Stimulated activated CD8-positive, alpha-beta memory T cell treated with anti-CD3 and anti-CD28 coated beads, Interleukin-7, amount 100 ng/mL, for 4 hours (primary cell): Measurements from ENCODE around the gene GPS1.

Experiments used
- DNase-seq, 2 donors: peaks; one replicate each; pipeline ENCODE4 v3.0.0-alpha.2; 2020; ENCODE audit warnings: low read depth in 2 of 2

The GPS1 gene

DNA sequence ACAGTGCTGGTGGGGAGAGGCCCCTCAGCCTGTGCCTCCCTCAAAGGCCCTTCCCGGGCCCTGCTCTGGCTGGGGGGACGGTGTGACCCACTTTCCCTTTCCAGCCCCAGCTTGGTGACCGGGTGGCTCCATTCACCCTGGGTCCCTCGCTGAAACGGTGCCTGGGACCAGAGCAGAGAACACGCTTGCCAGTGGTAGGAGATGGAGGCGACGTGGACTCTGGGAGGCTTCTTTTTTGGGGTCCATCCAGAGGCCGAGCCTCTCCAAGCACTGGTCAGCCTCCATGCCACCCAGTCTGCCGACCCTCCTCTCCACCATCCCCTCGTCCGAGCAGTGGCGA lies 36.8 kb upstream of the GPS1 start:
- DNase-seq: no peak

DNA sequence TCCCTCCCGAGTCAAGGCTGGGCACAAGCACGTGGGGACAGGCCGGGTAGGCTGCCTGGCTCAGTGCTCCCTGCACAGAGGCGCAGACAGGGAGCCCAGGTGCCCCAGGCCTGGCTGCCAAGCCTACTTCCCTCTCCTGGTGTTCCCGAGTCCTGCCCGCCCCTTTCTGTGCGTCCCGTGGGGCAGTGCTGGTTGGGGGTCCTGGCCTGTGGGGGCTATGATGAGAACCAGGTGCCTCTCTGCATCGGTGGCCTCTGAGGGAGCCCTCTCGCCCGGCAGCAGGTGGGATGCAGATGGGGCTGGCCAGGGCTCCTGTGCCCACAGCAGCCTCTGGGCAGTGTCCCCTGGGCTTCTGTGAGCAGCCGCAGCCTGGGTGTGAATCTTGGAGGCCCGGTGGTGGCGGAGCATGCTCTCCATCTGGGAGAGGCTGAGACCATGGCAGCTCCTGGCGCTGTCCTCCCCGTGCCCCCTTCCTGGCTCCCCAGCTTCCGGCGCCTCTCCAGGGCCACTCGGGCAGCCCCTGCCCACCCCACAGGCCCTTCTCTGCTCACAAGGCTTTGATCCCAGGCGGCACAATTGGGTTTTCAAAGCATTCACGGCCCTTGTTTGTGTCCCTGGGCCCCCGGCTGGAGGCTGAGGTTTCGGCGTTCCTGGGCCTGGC lies 36.3 kb upstream of the GPS1 start:
- no peak for DNase-seq

DNA sequence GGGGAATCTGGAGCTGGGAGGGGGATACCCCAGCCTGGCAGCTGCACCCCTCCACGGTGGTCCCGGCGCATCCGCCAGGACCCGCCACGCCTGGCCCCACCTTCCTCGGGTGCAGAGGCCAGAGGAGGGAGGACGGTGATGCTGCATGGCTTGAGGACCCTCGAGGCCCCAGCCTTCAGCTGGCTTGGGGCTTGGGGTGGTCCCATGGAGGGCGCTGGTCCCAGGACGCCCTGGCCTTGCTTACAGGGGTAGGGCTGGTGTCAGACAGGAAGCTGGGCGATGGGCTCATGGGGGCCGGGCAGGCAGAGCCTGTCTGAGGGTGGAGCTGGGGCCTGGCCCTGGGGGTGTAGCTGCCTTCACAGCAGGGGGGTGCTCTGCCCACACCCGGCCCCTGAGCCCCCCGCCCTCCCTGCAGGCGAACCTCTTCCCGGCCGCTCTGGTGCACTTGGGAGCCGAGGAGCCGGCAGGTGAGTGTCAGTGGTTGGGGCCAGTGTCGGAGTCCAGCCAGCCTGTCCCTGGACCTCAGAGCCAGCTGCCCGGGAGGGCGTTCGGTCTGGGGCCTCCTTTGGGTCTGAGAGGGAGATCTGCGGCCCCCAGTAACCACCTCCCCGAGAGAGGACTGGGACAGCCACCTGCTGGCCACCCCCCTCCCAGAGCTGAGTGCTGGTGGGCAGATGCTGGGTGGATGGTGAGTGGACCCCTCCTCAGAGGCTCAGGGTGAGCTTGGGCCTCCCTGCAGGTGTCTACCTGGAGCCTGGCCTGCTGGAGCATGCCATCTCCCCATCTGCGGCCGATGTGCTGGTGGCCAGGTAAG lies 35.4 kb upstream of the GPS1 start:
- no peak for DNase-seq

DNA sequence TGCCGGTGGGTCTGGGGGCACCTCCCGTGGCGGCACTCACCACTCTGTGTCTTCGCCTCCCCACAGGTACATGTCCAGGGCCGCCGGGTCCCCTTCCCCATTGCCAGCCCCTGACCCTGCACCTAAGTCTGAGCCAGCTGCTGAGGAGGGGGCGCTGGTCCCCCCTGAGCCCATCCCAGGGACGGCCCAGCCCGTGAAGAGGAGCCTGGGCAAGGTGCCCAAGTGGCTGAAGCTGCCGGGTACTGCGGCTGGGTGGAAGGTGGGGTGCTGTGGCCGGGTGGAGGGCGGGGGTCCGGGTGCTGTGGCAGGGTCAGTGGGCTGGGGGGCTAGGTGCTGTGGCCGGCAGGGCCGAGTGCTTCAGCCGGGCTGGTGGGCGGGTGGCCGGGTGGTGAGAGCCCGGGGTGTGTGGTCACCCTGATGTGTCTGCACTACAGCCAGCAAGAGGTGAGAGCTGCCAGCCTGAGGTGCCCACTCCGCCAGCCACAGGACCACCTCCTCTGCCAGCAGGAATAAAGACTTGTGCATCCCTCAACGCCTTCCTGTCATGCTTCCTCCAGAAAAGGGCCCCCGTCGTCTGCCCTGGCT lies 34.7 kb upstream of the GPS1 start:
- no peak for DNase-seq

DNA sequence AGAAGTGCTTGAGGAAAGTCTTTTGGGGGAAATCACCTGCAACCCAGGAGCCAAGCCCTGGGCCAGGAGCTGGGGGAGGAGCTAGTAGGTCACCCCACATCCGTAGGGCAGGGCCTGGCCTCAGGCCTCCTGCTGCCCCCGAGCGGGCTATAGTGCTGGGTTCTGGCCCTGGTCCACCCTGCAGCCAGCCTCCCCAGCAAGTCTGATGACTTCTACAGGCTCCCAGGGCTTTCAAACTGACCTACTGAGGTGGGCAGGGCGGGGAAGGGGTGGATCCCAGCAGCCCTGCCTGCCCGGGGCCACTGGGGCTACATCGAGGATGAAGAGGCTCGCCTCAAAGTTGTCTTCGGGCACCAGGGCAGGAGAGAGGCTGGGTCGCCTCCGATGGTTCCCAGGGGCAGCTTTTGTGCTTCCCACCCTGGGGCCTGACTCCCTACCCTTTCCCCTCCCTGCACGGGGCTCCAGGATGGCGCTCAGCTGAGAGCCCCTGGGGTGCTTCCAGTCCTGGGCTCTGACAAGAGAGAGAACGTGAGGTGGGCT lies 34.0 kb upstream of the GPS1 start:
- DNase-seq: no peak

DNA sequence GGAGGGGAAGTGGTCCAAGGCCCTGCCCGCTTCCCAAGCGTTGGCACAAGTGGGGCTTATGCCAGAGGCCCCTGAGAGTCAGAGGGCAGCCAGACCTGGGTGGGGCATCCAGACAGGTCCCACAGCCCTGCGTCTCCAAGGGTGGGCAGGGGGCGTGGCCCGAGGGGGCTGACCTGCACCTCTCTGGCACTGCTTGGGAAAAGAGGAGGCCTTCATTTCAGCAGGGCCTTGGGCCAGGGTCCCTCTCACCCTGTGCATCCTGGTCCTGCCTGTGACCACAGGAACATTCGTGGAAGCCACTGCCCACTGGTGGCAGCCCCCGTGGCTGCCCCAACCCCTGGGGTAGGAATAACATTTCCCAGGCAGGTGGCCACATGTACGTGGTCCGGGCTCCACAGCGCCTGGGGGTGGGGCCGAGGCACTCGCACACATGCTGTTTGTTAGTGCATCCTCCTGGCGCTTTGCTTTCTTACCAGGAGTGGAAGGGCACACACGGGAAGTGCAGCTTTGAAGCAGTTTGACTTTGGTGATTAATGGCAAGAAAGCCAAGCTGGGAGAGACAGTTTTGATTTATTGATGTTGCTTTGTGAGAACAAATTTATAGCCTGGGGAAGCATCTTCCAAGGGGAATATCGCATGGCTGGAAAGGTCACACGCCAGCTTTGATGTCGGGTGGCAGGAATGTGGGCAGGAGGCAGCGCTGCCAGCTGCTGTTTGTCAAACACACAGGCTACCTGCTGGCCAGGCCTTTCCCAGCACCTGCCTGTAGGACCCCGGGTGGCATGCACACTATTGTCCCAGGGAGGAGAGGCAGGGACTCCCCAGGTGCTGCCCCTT lies 33.3 kb upstream of the GPS1 start:
- no peak for DNase-seq

DNA sequence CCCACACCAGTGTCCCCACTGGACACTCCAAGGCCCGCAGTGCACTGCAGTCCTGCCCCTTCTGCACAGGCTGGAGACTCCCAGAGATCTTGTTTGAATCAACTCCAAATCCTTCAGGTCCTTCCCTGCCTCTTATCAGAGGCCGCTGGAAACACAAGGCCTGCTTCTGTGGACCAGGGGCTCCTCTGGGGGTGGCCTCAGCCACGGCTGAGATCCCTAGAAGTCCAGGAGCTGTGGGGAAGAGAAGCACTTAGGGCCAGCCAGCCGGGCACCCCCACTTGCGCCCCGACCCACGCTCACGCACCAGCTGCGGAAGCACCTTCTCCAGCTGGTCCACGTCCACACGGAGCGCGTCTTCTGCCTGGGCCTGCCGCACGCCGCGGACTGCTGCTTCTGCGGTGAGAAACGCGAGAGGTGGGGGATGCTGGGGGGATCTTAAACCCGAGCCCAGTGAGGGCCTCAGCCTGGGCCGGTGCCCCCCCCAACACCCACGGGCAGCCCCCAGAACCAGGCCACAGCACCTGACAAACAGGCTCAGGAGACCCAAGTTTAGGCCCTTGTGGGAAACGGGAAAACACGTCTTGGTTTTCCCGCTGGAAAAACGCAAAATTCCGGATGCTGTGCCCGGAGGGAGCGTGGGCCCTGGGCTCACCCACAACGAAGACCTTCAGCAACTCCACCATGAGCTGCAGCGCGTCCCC lies 32.6 kb upstream of the GPS1 start:
- DNase-seq: no peak

DNA sequence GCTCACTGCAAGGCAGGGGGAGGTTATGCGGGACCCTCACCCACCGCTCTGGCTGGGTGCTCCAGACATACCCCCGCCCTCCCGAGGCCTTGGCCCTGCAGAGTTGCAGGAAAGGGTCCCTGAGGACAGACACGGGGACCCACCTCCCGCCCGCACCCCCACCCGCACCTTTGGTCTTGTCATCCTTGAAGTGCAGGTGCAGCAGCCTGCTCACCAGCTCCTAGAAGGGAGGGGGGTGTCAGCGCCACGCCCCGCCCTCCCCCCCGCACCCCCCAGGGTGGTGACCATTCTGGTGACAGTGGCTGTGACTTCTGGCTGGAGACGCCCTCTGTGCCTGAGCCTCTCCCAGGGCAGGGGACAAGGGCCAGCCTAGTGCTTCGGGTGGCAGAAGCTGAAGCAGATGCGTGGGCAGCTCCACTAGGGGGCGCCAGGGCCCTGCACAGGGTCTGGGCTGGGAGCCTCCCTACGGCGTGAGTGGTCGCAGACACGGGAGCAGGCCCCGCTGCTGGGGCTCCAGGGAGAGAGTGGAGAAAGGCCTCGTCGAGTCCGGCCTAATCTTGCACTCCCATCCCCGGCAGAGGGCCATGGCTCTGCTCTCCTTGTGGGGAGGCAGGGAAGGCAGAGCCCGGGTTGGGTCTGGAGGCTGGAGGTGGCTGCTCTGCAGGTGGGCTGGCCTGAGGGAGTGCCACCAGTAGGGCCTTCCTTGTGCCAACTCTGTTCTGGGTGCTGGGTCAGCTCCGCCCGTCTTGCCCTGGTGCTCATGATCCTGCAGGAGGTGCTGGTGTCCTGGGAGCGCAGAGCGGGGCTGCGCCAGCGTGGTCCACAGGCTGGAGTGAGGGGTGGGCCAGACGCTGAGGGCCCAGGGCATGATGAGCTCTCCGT lies 31.8 kb upstream of the GPS1 start:
- peak in 1 of 2 donors; percentile 50 for DNase-seq

DNA sequence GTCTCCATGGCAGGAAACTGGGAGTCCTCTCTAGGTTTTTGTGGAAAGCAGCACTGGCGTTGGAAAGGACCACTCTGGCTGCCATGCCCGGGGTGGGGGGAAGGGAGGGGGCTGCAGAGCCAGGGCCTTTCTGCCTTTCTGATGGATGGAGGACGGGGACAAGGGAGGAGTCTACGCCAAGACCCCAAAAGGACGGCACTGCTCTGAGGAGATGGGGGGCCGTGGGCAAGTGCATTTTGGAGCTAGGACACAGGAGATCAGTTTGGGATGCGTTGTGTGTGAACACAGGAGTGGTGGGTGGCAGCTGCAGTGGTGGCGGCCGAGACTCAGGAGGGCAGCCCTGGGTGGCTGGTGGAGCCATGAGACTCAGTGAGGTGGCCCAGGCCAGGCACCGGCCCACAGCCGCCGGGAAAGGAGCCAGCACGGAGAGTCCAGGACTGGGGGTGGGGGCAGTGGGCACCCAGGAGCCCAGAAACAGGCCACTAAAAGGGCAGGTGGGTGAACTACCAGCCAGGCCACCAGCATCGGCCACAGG lies 31.1 kb upstream of the GPS1 start:
- DNase-seq: no peak

DNA sequence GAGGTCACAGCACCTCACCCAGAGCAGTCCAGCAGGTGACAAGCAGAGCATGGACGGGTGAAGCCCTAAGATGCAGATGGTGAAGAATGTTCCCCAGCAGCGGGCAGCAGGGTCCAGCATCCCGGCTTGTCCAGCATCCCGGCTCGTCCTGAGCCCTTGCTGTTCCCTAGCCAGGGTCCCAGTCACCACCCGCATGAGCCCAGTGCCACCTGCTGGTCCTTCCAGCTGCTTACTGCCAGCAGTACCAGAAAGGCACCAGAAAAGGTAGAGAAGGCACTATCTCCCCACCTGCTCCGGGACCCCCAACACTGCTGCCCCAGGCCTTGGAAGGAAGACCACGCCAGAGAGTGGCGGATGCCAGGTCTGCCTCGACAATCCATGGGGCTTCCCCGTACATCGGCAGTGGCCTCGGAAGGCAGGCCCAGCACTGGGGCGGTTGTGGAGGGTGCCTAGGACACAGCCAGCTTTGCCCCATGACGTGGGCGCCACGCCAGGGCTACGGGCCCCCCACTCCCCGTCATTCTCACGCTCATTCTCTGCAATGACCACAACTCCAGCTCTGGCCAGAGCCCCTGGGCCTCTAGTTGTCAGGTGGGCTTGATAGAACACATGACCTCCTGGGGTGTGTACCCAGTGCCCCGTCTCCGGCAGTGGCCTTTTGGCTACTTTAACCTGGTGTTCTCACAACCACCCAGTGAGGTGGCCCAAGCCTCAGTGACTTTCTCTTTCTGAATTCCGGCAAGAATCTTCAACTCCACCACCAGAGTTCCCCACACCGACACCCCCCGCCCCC lies 30.4 kb upstream of the GPS1 start:
- DNase-seq: no peak

DNA sequence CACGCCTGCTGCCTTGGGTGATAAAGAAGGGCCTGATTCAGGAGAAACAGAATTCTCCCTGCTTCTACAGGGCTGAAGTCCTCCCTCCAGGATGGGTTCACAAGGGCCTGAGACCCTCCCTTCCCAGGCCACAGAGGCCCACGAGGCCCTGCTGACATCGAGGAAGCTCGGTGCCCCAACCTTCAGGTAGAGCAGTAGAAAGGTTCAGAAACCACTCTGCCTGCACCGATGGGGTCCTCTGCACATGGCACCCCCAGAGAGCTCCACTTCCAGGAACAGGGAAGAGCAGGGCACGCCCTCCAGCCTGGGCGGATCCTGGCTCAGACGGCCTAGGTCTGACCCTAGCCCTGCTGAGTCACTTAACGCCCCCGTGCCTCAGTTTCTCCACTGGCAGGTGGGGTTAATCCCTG lies 29.8 kb upstream of the GPS1 start:
- DNase-seq: no peak

DNA sequence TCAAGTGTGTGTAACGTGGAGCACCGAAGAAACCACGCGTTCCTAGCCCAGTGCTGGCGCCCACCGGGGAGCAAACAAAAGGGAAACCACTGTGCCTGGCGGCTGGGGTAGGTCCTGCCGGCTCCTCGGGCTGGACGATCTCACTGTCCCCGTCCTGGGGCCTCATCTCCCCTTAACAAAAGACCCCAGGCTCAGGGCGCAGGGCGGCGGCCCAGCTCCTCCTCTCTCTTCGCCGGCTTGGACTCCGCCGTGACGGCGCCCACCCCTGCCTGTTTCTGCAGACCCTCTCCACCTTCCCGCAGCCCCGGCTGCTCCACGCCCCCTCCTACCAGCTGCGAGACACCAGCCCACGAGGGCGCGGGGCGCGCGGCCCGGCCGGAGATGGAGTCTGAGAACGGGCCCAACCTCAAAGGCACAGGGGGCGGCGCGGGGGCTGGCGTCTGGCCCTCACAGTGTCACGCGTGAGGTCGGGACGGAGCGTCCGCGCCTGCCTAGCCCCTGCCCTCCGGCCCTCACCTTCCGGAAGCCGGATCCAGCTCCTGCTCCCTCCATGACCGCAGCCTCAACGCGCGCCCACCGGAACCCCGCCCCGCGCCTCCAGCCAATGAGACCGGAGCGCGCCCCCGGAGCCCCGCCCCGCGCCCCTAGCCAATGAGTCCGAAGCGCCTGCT lies 29.3 kb upstream of the GPS1 start, which contains the start of gene CENPX:
CENPX (minus strand) TSS at position 569 of the 671 bp plus-strand sequence; CDS start at position 552, 17 bp downstream.
- no peak for DNase-seq

DNA sequence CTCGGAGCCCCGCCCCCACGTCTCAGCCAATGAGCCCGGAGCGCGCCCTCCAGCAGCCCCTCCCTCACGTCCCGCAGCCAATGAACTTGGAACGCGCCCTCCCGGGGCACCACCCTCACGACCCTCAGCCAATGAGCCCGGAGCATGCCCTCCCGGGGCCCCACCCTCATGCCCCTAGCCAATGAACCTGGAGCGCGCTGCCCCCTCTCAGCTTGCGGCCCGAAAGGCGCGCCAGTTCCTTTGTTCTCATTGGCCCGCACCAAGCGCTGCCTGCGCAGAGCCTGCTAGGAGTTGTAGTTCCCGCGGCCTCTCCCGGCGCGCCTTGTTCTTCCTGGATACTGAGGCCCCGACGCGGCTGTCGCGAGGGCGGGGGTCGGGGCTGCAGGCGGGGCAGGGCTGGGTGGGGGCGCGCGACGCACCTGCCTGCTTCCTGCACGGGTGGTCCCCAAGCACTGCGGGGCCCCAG lies 28.7 kb upstream of the GPS1 start, which contains the start of gene LRRC45:
LRRC45 (plus strand) TSS at position 325 of the 466 bp plus-strand sequence. CDS start 339 bp downstream, outside the sequence.
- DNase-seq: peak; percentile 100

DNA sequence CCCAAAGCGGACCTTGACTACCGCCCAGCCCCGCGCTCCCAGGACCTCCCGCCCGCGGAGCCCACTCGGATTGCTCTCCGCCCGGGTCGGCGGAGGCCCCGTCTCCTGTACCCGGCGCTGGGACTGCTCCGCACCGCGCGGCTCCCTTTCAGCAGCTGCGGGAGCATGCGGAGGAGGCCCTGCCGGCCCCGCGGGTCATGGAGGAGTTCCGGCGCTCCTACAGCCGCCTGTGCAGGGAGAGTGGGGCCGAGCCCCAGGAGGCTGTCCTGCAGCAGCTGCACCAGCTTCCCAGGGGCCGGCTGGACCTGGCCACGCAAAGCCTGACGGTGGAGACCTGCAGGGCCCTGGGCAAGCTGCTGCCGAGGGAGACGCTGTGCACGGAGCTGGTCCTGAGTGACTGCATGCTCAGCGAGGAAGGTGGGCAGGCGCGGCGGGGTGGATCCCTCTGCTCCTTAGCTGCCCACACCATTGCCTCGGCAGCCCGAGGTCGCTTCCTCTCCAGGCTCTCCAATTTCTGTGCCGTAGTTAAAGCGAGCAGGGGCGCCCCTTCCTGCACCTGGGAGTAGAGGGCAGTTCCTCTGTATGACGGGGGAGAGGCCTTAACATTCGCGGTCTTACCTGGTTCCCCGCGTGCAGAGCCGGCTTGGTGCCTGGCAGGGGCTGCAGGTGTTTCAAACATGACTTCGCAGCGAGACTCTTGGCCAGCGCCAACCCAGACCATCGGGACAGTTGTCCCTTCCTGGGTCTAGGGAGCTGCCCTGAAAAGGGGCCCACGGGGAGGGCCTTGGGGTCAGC lies 28.1 kb upstream of the GPS1 start:
- no peak for DNase-seq

DNA sequence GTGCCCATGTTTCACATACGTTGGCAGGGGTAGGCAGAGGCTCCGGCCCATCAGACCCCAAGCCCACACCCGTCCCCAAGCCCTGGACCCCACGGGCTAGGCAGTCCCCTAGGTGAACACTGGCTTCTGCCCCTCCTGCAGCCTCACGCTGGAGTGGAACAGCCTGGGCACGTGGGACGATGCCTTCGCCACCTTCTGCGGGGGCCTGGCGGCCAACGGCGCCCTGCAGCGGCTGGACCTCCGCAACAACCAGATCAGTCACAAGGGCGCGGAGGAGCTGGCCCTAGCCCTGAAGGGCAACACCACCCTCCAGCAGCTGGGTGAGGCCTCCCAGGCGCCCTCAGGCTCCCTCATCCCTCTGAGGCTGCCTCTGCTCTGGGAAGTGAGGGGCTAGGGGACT lies 26.8 kb upstream of the GPS1 start:
- DNase-seq: no peak

DNA sequence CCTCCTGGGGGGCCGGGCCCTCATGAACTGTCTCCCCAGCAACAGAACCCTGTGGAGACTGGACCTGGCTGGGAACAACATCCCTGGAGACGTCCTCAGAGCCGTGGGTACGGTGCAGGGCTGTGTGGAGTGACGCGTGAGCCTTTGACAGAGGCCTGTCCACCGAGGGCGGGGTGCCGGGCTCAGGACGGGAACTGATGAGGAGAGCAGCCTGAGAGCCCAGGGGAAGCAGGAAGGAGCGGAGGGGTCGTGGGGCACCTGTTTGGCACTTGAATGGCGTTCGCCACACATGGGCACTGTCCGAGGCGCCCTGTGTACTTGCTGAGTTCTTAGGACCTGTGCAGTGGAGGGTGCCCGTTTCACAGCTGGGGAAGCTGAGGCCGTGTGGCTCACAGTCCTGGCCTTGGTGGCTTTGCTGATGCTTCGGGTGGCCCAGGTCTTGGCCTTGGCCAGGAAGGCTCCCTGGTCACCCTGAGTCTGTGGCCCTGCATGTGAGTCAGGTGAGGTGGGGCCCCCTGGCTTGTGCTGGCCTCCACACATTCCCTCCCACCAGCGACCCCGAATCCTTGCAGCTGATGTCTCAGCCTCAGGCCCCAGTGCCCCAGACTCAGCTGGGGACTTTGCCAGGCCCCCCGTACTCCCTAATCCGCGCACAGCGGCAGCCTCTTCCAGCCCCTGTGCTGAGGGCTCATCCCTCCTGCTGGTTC lies 26.1 kb upstream of the GPS1 start:
- DNase-seq: no peak

DNA sequence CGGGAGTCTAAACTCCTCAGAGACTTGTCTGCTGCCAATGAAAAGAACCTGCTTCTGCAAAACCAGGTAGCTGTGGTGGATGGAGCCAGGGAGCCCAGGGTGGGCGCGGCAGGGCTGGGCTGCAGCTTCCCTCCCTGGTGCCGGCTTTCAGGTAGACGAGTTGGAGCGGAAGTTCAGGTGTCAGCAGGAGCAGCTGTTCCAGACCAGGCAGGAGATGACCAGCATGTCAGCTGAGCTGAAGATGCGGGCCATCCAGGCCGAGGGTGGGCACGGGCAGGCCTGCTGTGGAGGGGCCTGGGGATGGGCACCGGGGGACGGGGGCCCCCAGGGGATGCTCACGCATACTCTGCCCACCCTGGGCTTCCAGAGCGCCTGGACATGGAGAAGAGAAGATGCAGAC lies 23.5 kb upstream of the GPS1 start:
- DNase-seq: no peak
